LNCAP (cell line): ENCODE results near the gene ERCC3.

Source experiments
- TF ChIP-seq, protein P1 (sequence below): fragments of 450-650 bp; IDR thresholded peaks from 2 replicates; pipeline ENCODE4 v1.5.1; 2017; ENCODE audit warnings: mild to moderate bottlenecking

ERCC3 gene

DNA sequence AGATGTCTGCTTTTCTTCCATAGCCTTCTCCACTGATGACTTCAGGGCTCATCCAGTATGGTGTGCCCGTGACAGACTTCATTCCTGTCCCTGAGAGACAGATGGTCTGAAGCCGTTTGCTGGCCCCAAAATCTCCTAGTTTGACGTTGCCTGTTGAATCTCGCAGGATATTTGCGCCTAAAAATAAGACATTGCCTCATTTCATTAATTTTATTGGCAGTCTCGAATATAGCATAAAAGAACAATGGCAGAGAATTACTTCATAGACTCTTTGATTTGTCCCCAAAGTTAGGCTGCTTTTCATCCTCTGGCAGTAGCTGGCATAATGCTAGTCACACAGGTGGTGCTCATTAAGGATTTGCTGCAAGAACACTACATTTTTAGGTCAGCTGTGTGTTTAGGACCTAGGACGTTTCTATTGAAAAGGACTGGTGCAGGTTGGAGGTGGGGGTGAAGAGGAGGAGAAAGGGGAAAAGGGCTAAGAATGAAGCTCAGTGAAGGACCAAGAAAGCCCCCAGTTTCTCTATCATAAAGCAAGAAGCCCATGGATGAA is 14.7 kb upstream of the ERCC3 start:
- TF ChIP-seq, protein P1, sequence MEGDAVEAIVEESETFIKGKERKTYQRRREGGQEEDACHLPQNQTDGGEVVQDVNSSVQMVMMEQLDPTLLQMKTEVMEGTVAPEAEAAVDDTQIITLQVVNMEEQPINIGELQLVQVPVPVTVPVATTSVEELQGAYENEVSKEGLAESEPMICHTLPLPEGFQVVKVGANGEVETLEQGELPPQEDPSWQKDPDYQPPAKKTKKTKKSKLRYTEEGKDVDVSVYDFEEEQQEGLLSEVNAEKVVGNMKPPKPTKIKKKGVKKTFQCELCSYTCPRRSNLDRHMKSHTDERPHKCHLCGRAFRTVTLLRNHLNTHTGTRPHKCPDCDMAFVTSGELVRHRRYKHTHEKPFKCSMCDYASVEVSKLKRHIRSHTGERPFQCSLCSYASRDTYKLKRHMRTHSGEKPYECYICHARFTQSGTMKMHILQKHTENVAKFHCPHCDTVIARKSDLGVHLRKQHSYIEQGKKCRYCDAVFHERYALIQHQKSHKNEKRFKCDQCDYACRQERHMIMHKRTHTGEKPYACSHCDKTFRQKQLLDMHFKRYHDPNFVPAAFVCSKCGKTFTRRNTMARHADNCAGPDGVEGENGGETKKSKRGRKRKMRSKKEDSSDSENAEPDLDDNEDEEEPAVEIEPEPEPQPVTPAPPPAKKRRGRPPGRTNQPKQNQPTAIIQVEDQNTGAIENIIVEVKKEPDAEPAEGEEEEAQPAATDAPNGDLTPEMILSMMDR: no peak

DNA sequence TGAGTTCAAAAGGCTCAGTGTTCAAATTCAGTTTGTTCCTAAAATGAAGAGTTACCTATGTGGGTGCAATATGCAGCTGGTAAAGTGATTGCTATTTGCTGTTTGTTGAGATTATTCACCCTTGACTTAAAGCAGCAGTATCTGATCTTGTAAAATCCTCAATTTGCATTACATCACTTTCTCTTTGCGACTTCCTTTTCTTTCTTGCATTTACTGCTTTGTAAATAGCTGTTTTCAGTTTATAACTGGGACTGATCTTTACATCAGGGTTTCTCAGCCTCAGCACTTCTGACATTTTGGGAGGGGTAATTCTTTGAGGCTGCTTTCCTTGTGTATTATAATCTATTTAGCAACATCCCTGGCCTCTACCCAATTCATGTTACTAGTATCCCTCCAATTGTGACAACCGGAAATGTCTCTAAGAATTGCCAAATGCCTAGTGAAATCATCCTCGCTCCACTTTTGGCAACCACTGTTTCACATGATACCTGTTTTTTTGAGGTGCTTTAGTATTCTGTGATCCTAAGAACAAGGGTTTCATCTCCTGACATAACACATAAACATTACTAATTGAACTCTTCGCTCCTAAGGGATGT is 12.1 kb upstream of the ERCC3 start:
- TF ChIP-seq, protein P1: no peak

DNA sequence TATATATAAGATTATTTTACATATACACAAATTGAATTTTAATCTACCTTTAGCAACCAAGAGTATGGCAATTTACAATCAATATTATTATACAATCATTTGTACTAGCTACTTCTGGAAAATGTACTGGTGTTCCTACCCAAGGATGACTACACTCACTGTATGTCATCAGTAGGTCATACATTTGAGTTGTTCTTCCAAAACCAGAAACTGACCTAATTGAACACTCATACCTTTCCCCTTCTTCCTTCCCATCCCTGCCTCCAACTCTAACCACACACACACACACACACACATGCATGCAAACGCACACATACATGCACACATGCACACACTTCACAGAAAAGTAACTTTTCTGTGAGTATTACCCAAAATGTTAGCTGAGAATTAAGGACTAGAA is 8.2 kb upstream of the ERCC3 start:
- TF ChIP-seq, protein P1: no peak

DNA sequence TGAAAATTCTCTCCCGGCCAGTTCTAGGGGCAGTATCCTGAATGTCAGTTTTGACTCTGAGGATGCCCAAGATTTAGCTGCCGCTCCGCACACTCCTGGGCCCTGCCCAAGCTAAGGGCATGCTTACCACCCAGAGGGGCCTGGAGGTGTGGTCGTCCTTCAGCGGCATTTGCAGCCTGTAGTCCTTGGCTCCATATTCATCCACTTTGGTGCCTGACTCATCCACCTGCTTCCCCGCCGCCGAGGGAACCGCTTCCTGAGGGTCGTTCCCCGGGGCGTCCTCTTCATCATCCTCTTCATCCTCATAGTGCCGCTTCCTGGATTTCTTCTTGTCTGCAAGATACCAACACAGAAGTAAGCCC is 577 bp downstream of the ERCC3 start:
- TF ChIP-seq, protein P1: no peak

DNA sequence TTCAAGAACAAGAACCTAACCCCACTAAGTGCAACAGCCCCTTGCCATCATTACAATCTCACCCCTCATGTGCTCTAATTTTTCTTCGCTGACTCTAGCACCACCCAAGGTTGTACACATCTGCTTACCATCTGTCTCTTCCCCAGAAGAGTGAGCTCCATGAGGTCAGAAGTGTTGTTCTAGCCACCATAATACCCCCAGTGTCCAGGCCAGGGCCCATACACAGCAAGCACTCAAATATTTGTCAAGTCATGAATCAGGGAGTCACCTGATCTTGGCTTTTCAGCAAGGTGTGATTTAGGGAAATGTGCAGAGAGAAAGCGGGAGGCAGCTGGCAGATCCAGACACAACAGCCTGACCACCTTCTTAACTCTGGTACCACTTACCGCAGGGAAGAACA is 5.7 kb downstream of the ERCC3 start:
- TF ChIP-seq, protein P1: no peak

DNA sequence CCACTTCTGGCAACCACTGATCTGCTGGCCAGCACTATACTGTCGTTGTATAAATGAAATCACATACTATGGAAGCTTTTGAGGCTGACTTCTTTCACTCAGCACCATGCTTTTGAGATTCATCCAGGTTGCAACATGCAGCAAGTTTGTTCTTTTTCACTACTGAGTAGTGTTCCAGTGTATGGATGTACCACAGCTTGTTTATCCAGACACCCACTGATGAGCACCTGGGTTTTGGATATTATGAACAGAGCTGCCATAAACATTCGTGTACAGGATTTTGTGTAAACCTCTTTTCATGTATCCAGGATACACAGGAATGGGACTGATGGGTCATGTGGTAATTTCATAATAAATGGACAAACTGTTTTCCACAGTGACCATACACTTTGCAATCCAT is 10.7 kb downstream of the ERCC3 start:
- TF ChIP-seq, protein P1: no peak

DNA sequence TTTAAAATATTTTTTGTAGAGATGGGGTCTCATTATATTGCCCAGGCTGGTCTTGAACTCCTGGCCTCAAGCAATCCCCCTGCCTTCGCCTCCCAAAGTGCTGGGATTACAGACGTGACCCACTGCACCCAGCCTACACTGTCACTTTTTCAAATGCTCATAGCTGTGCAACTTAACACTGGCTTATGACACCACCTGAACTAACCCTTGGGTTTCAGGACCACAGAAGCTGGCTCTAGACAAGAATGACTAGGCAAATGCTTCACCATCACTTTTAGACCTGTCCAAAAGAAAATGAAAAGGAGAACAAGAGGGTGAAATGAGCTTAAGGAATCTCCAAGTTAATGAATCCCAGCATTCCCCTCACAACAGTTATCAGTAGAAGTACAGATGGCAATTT is 13.3 kb downstream of the ERCC3 start:
- TF ChIP-seq, protein P1: no peak

DNA sequence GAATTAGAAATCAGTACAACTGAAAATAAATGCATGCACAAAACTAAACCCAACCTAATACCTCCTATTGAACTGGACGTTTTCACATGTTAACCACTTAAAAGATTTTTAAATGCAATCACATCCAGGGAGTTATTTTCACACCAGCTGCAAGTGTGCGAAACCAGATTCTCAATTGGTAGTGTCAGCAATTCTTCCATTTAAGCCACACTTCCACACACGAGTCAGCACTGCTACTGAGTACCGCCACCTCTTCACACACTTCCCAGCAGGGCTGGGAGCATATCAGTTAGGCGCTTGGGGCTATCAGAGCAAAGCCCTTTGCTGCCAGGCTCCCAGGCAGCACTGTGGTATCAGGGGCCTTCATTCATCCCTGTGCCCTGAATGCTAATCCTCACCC is 14.2 kb downstream of the ERCC3 start:
- TF ChIP-seq, protein P1: no peak
